Measurements from ENCODE around the gene PPIG. TPM values are rescaled to one million over a fixed set of nuclear protein-coding genes. Genes with fewer than 3 reads are reported as not detected.

The PPIG gene
- total RNA-seq, 1 experiment from 2014 or later = 66.2 TPM

DNA sequence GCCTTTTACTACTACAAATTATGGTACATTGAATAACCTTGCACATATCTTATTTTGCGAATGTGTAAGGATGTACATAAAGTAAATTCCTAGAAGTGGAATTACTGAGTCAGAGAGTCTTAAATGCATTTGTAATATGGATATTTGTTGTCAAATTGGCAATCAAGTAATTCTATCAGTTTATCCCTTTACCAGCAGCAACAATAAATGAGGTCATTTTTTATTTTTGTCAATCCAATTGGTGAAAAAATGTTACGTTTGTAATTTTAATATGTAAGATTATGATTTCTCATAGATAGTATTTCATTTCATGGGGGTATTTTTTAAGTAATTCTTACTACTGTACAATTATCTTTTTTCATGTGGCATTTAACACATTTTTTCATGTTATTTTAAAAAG lies 14.8 kb downstream of the PPIG start:
- H3T11ph ChIP-seq (ENCODE audit: low read length) = no peak overlapping the region
- no CpG with 5 or more reads among the region's 2 CpGs for WGBS (ENCODE audit: extremely low coverage, insufficient read length, low lambda C conversion rate)
- no peak overlapping the region for H2BK120ac ChIP-seq (ENCODE audit: low read depth, low read length, poor library complexity, severe bottlenecking)
- no peaks in the 10 kb centered on the region for H3K27me3 ChIP-seq (ENCODE audit: insufficient read depth, low read length)
- H3K23ac ChIP-seq (ENCODE audit: insufficient read length, low read depth, low read length) = no peak overlapping the region
- Mint-ChIP-seq H3K9me3 (no peaks in the 10 kb centered on the region), H3K4me1 (no peaks in the 10 kb centered on the region), H3K36me3 (ENCODE audit: insufficient read depth in 1 of 3, low read depth in 3 of 3) (peaks cover 4 to 7% (median 6%) of the 10 kb centered on the region in 3 experiments), H3K27ac (no peak overlapping the region), H3K4me3 (no peak overlapping the region), H3K27me3 (ENCODE audit: low read depth) (no peaks in the 10 kb centered on the region)
- no peak overlapping the region for H2BK15ac ChIP-seq (ENCODE audit: low read depth, low read length)
- H4K8ac ChIP-seq (replicated peaks; ENCODE audit: insufficient read length, low read depth, low read length) = no peak overlapping the region
- no peaks in the 10 kb centered on the region for H3K4me1 ChIP-seq (ENCODE audit: insufficient read depth, low read length)
- H3K14ac ChIP-seq (ENCODE audit: insufficient read depth, low read length) = no peak overlapping the region
- no peaks in the 10 kb centered on the region for H3K9me3 ChIP-seq (ENCODE audit: control insufficient read depth, low read depth, low read length)
- H3K4me2 ChIP-seq (ENCODE audit: insufficient read depth, insufficient read length, low read length) = no peak overlapping the region
- TF ChIP-seq CTCF (conservative IDR thresholded peaks at IDR 0.05) = no peak
- H3K18ac ChIP-seq (ENCODE audit: insufficient read length, low read depth, low read length) = no peak overlapping the region
- H2BK5ac ChIP-seq (ENCODE audit: insufficient read length, low read length) = no peak overlapping the region
- no peak overlapping the region for H4K5ac ChIP-seq (ENCODE audit: insufficient read length, low read depth, low read length)
- no peak overlapping the region for H3K56ac ChIP-seq (ENCODE audit: insufficient read length, low read depth, low read length)
- H3K4ac ChIP-seq (ENCODE audit: low read depth, low read length) = no peak overlapping the region
- H2AK5ac ChIP-seq (ENCODE audit: insufficient read length, low read length) = no peak overlapping the region
- no peak overlapping the region for H2AFZ ChIP-seq (ENCODE audit: low read length)
- no peak overlapping the region for H3K27ac ChIP-seq (ENCODE audit: insufficient read length, low read depth, low read length)
- H4K91ac ChIP-seq (ENCODE audit: insufficient read length, low read depth, low read length) = no peak overlapping the region
- no peak overlapping the region for H3K9ac ChIP-seq (ENCODE audit: extremely low read depth, insufficient read length, low read length)
- H3K79me1 ChIP-seq (ENCODE audit: insufficient read depth, low read depth, low read length, poor library complexity, severe bottlenecking) = peaks cover 8% of the 10 kb centered on the region
- no peak overlapping the region for H2BK20ac ChIP-seq (ENCODE audit: low read depth, low read length, poor library complexity, severe bottlenecking)
- H2BK12ac ChIP-seq (ENCODE audit: insufficient read length, low read depth, low read length) = no peak overlapping the region
- no peaks in the 10 kb centered on the region for H4K20me1 ChIP-seq (ENCODE audit: control insufficient read depth, insufficient read depth, insufficient read length)
- H3K23me2 ChIP-seq (ENCODE audit: insufficient read length, low read depth, low read length, poor library complexity, severe bottlenecking) = no peaks in the 10 kb centered on the region
- H3K79me2 ChIP-seq (ENCODE audit: insufficient read depth, low read length) = peaks cover 18% of the 10 kb centered on the region; the same call in 1 of the 2 replicates
- no peak for DNase-seq
